Activated naive CD8-positive, alpha-beta T cell treated with anti-CD3 and anti-CD28 coated beads, Interleukin-2, amount 50 U/mL, for 24 hours (primary cell): Measurements from ENCODE around the gene DGUOK.

Experiments used
- ATAC-seq: fragments of 150-1000 bp; cut with Tn5 transposase; one replicate; pipeline ENCODE4 v1.10.0; 2021
- DNase-seq: peaks from one replicate; pipeline ENCODE4 v3.0.0; 2021
- H3K27ac Mint-ChIP-seq: one replicate; pipeline ENCODE4 v1.8.0; 2021; ENCODE audit warnings: mild to moderate bottlenecking, mixed read lengths
- H3K27me3 Mint-ChIP-seq: one replicate; pipeline ENCODE4 v1.8.0; 2021; ENCODE audit warnings: mixed read lengths
- H3K36me3 Mint-ChIP-seq: one replicate; pipeline ENCODE4 v1.8.0; 2021; ENCODE audit warnings: low read depth, mixed read lengths
- H3K4me1 Mint-ChIP-seq: one replicate; pipeline ENCODE4 v1.8.0; 2021; ENCODE audit warnings: mixed read lengths
- H3K4me3 Mint-ChIP-seq: one replicate; pipeline ENCODE4 v1.8.0; 2021; ENCODE audit warnings: mild to moderate bottlenecking, moderate library complexity, mixed read lengths
- H3K9me3 Mint-ChIP-seq: one replicate; pipeline ENCODE4 v1.8.0; 2021; ENCODE audit warnings: mixed read lengths

DGUOK gene

DNA sequence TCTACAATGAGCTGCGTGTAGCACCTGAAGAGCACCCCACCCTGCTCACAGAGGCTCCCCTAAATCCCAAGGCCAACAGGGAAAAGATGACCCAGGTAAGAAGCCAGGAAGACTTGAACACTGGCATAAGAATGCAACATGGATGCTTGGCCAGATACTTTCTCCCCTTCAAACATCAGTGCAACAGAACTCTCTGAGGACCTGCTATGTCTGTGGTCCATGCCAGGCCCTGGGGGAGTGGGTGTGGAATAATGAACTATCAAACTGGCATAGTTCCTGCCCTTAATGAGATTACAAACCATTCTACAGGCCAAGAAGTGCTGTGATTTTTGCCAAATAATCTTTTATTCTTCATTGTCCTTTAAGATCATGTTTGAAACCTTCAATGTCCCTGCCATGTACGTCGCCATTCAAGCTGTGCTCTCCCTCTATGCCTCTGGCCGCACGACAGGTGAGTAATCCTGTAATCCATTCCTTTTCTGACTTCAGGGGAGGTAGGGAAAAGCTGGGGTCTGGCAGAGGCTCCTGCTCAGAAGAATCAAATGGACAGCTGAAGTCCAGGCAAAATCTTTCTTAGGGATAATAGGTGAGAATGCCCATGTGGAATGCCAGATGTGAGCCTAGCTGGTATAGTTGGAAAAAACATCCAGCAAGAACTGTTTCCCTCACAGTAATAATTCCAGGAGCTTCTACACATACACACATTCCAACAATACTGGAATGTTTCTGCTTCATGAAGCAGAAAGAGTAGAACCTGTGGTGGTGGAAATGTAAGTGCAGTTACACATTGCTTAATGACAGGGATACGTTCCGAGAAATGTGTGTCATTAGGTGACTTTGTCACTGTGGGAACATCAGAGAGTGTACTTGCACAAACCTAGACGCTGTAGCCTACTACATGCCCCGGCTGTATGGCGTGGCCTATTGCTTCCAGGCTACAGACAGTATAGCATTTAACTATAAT is 17.7 kb upstream of the DGUOK start:
- no peaks in the 10 kb centered on the region for H3K36me3 Mint-ChIP-seq
- no peak overlapping the region for H3K4me3 Mint-ChIP-seq
- H3K27ac Mint-ChIP-seq: peak overlapping the region; percentile 52

GRCh38 chr2:73910873-73911547 is 15.7 kb upstream of the DGUOK start:
- no peak overlapping the region for H3K27ac Mint-ChIP-seq
- no peaks in the 10 kb centered on the region for H3K9me3 Mint-ChIP-seq
- no peak overlapping the region for H3K4me3 Mint-ChIP-seq
- peaks cover 16% of the 10 kb centered on the region for H3K4me1 Mint-ChIP-seq
- ATAC-seq: no peak
- H3K36me3 Mint-ChIP-seq: no peaks in the 10 kb centered on the region
- no peak for DNase-seq
- H3K27me3 Mint-ChIP-seq: no peaks in the 10 kb centered on the region

More for the DNA sequence above, 17.7 kb upstream of the DGUOK start:
- Mint-ChIP-seq H3K27me3 (no peaks in the 10 kb centered on the region), H3K4me1 (peaks cover 16% of the 10 kb centered on the region), H3K9me3 (no peaks in the 10 kb centered on the region)
- no peak for DNase-seq
- ATAC-seq: no peak

DNA sequence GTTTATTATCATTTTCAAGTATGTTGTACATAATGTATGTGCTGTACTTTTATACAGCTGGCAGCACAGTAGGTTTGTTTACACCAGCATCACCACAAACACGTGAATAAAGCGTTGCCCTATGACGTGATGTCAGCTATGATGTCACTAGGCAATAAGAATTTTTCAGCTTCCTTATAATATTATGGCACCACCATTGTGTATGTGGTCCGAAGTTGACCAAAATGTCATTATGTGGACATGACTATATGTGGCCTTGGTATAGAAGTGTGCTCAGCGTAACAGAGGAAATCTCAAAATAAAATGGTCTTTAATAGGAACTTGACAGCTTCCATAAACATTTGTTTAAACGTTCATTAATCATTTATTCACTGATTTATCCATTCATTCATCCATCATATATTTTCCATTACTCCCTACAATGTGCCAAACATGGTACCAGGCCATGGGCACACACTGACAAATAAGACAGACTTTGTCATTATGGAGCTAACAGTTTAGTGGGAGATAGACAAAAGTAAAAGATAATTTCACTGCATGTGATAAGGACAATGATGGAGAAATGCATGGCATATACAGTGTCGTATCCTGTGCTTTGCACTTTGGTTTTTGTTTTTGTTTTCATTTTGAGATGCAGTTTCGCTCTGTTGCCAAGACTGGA is 15.0 kb upstream of the DGUOK start:
- H3K27me3 Mint-ChIP-seq: no peaks in the 10 kb centered on the region
- no peak overlapping the region for H3K4me3 Mint-ChIP-seq
- ATAC-seq: no peak
- peaks cover 16% of the 10 kb centered on the region for H3K4me1 Mint-ChIP-seq
- H3K36me3 Mint-ChIP-seq: no peaks in the 10 kb centered on the region
- H3K9me3 Mint-ChIP-seq: no peaks in the 10 kb centered on the region
- DNase-seq: no peak
- no peak overlapping the region for H3K27ac Mint-ChIP-seq

DNA sequence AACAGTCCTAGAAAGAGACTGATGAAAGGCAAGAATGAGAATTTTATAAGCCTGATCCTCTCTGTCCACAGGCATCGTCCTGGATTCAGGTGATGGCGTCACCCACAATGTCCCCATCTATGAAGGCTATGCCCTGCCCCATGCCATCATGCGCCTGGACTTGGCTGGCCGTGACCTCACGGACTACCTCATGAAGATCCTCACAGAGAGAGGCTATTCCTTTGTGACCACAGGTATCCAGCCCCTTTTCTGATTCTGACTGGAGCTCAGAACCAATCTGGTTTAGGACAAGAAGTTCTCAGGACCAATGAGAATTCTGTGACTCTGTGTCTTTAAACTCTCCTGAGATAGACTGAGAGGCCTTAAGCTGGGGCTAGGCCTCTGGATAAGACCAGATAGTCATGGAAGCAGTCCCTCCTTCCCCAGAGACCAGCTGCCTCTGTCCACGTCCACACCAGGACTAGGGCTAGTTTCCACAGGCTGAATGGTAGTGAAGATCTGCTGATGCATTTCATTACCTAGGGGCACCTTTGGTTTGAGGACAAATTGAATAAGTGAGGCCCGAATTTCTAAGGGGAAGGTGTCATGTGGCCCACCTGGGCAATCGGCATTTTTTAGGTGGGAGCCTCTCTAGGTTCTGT is 13.1 kb upstream of the DGUOK start:
- DNase-seq: no peak
- H3K36me3 Mint-ChIP-seq: no peaks in the 10 kb centered on the region
- no peak overlapping the region for H3K4me3 Mint-ChIP-seq
- no peak overlapping the region for H3K27ac Mint-ChIP-seq
- peaks cover 2% of the 10 kb centered on the region for H3K27me3 Mint-ChIP-seq
- ATAC-seq: no peak
- H3K4me1 Mint-ChIP-seq: peaks cover 4% of the 10 kb centered on the region
- no peaks in the 10 kb centered on the region for H3K9me3 Mint-ChIP-seq

GRCh38 chr2:73914667-73915066 is 12.0 kb upstream of the DGUOK start:
- Mint-ChIP-seq H3K4me3 (no peak overlapping the region), H3K27ac (no peak overlapping the region)
- no peak for DNase-seq

DNA sequence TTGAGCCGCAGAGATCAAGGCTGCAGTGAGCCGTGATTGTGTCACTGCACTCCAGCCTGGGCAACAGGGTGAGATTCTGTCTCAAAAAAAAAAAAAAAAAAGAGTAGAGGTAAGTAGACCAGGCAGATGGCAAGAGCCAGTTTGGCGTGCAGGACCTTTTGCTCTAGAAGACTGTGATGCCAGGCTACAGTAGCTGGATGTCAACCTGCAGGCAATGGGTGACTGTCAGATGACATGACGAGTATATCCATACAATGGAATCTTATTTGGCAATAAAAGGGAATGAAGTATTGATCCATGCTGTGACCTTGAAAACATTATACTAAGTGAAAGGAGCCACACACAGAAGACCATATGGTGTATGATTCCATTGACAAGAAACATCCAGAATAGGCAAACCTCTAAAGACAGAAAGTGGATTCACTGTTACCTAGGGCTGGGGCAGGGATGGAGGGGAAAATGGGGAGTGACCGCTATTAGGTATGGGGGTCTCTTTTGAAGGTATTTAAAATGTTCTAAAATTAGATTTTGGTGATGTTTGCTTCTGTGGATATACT is 11.2 kb upstream of the DGUOK start:
- Mint-ChIP-seq H3K4me3 (no peak overlapping the region), H3K4me1 (no peaks in the 10 kb centered on the region), H3K36me3 (no peaks in the 10 kb centered on the region), H3K27ac (no peak overlapping the region), H3K27me3 (peaks cover 2% of the 10 kb centered on the region), H3K9me3 (no peaks in the 10 kb centered on the region)
- DNase-seq: no peak
- ATAC-seq: no peak

More at GRCh38 chr2:73914667-73915066, 12.0 kb upstream of the DGUOK start:
- H3K9me3 Mint-ChIP-seq: no peaks in the 10 kb centered on the region
- no peaks in the 10 kb centered on the region for H3K4me1 Mint-ChIP-seq
- H3K27me3 Mint-ChIP-seq: peaks cover 2% of the 10 kb centered on the region
- no peaks in the 10 kb centered on the region for H3K36me3 Mint-ChIP-seq
- no peak for ATAC-seq

GRCh38 chr2:73916666-73917065 is 10.0 kb upstream of the DGUOK start:
- Mint-ChIP-seq H3K4me1 (no peaks in the 10 kb centered on the region), H3K27me3 (peaks cover 2% of the 10 kb centered on the region), H3K36me3 (no peaks in the 10 kb centered on the region), H3K9me3 (no peaks in the 10 kb centered on the region), H3K4me3 (no peak overlapping the region), H3K27ac (no peak overlapping the region)
- DNase-seq (no peak), ATAC-seq (no peak)

DNA sequence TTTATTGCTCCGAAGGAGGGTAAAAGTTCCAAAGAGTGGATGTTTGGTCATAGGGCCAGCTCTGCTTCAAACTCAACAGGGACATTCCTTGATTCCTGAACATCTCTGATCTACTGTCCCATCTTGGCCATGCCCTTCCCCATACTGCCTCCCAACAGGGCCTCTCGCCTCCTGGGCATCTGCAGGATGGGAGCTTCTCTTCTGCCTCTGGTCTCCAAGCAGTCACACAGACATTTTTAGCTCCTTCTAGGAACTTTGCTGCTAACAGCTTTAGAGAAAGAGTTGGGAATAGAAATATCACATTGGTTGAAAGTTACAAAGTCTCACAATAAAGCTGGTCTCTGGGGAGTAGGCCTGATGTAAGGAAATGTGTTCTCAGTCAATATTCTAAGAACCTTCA is 9.4 kb upstream of the DGUOK start:
- Mint-ChIP-seq H3K4me3 (no peak overlapping the region), H3K36me3 (no peaks in the 10 kb centered on the region), H3K27me3 (peaks cover 2% of the 10 kb centered on the region), H3K9me3 (no peaks in the 10 kb centered on the region), H3K4me1 (no peaks in the 10 kb centered on the region), H3K27ac (no peak overlapping the region)
- DNase-seq (no peak), ATAC-seq (no peak)

- H3K27ac Mint-ChIP-seq: no peak overlapping the region
- ATAC-seq (no peak), DNase-seq (no peak)
- peaks cover 2% of the 10 kb centered on the region for H3K27me3 Mint-ChIP-seq
- no peaks in the 10 kb centered on the region for H3K4me1 Mint-ChIP-seq
- no peaks in the 10 kb centered on the region for H3K9me3 Mint-ChIP-seq
- no peaks in the 10 kb centered on the region for H3K36me3 Mint-ChIP-seq
- H3K4me3 Mint-ChIP-seq: no peak overlapping the region
Measured at GRCh38 chr2:73917696-73918207, 8.9 kb upstream of the DGUOK start.

DNA sequence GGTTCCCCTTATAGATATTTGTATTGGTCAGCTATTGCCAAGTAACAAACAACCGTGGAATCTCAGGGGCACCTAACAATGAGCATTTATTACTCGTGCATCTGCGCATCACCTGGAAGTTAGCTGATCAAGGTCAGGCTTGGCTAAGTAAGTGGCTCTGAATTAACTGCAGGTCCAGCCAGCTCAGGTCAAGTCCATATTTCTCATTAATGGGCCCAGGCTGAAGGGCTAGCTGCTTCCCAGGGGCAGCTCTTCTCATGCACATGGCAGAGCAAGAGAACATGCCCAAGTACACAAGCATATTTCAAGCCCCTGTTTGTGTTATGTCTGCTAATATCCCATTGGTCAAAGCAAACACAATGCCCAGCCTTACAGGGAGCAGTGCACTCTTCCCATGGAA is 7.8 kb upstream of the DGUOK start:
- Mint-ChIP-seq H3K4me1 (no peaks in the 10 kb centered on the region), H3K4me3 (no peak overlapping the region), H3K27me3 (peaks cover 2% of the 10 kb centered on the region), H3K36me3 (no peaks in the 10 kb centered on the region), H3K9me3 (no peaks in the 10 kb centered on the region), H3K27ac (no peak overlapping the region)
- DNase-seq (no peak), ATAC-seq (no peak)

DNA sequence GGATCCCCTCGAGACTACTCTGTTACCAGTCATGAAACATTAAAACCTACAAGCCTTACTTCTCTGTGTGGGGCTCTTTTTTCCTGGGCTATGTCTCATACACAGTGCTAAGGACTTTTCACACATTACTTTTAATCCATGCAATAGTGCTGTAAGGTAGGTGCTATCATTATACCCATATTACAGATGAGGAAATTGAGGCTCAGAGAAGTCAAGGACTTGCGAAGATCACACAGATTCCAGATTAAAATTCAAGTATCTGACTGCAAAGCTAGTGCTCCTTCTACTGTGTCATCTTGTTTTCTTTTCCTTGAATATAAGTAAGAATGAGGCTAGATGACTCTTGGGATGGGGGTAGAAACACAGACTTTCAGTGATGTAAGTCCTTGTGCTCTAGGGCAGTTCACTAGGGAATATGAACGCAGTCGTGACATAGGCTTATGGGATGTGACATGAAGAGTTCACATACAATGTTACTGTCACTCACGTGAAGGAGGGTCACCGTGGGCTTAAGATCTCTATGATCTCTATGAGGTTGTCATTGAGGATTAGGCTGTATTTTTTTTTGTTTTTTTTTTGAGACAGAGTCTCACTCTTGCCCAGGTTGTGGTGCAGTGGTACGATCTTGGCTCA is 7.0 kb upstream of the DGUOK start:
- peaks cover 2% of the 10 kb centered on the region for H3K27me3 Mint-ChIP-seq
- no peaks in the 10 kb centered on the region for H3K4me1 Mint-ChIP-seq
- no peak overlapping the region for H3K27ac Mint-ChIP-seq
- no peaks in the 10 kb centered on the region for H3K9me3 Mint-ChIP-seq
- no peak overlapping the region for H3K4me3 Mint-ChIP-seq
- ATAC-seq (no peak), DNase-seq (no peak)
- H3K36me3 Mint-ChIP-seq: no peaks in the 10 kb centered on the region

GRCh38 chr2:73920577-73921545 is 5.8 kb upstream of the DGUOK start:
- peaks cover 6% of the 10 kb centered on the region for H3K4me1 Mint-ChIP-seq
- H3K27ac Mint-ChIP-seq: no peak overlapping the region
- H3K27me3 Mint-ChIP-seq: peaks cover 2% of the 10 kb centered on the region
- H3K9me3 Mint-ChIP-seq: no peaks in the 10 kb centered on the region
- H3K4me3 Mint-ChIP-seq: no peak overlapping the region
- DNase-seq (peak; percentile 61), ATAC-seq (peak; percentile 52)
- no peaks in the 10 kb centered on the region for H3K36me3 Mint-ChIP-seq

DNA sequence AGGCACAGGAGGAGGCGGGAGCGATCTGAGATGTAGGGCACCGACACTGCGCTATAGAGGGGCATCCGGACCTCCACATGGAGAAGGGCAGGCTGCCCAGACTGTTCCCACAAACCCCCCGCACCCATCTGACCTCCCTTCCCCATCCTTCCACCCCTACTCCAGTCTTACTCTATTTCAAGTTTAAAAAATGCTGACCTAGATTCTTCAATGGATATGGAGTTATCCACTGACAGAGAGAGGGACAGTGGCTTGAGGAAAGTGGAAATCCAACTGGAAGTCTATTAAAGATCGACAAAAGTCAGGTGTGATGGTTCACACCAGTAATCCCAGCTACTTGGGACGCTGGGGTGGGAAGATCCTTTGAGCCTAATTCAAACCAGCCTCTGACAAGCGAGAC is 5.1 kb upstream of the DGUOK start:
- no peaks in the 10 kb centered on the region for H3K9me3 Mint-ChIP-seq
- no peak for DNase-seq

More for the DNA sequence above, 5.1 kb upstream of the DGUOK start:
- no peak for ATAC-seq
- Mint-ChIP-seq H3K4me1 (peaks cover 12% of the 10 kb centered on the region), H3K4me3 (no peak overlapping the region), H3K27me3 (peaks cover 2% of the 10 kb centered on the region), H3K27ac (no peak overlapping the region), H3K36me3 (no peaks in the 10 kb centered on the region)
